Neuronal stem cell (in vitro differentiated cells): ENCODE data around the gene HOXB7.
A peak's percentile ranks its signal among the peaks of the same experiment; 100 is the strongest.

Source experiments
- DNase-seq: peaks from one replicate; pipeline ENCODE4 v3.0.0-alpha.2; 2013; ENCODE audit warnings: low spot score
- H2AFZ ChIP-seq: one replicate; pipeline ENCODE4 v1.6.1; 2013; ENCODE audit warnings: mild to moderate bottlenecking, low read length, inconsistent platforms
- H2AK5ac ChIP-seq: 2 replicates; pipeline ENCODE4 v1.6.1; 2013; ENCODE audit warnings: low read depth, mild to moderate bottlenecking, inconsistent platforms, low read length, moderate library complexity, mixed read lengths
- H2BK120ac ChIP-seq: 2 replicates; pipeline ENCODE4 v1.6.1; 2013; ENCODE audit warnings: low read depth, mild to moderate bottlenecking, inconsistent platforms, low read length, moderate library complexity, mixed read lengths
- H2BK12ac ChIP-seq: one replicate; pipeline ENCODE4 v1.6.1; 2013; ENCODE audit warnings: low read length, inconsistent platforms
- H2BK15ac ChIP-seq: 2 replicates; pipeline ENCODE4 v1.6.1; 2013; ENCODE audit warnings: mild to moderate bottlenecking, low read length, inconsistent platforms, mixed read lengths
- H2BK5ac ChIP-seq: one replicate; pipeline ENCODE4 v1.6.1; 2013; ENCODE audit warnings: inconsistent platforms, mild to moderate bottlenecking, low read length, moderate library complexity
- H3K14ac ChIP-seq: one replicate; pipeline ENCODE4 v1.6.1; 2013; ENCODE audit warnings: low read length, inconsistent platforms
- H3K18ac ChIP-seq: 2 replicates; pipeline ENCODE4 v1.6.1; 2013; ENCODE audit warnings: low read length, inconsistent platforms
- H3K23ac ChIP-seq: 2 replicates; pipeline ENCODE4 v1.6.1; 2013; ENCODE audit warnings: low read depth, mild to moderate bottlenecking, mixed read lengths, low read length, inconsistent platforms; ENCODE audit not compliant: poor library complexity
- H3K27ac ChIP-seq: replicated peaks from 3 replicates; pipeline ENCODE4 v1.5.1; 2013; ENCODE audit warnings: low read length, inconsistent platforms
- H3K27me3 ChIP-seq, 3 experiments: 2 replicates each; pipeline ENCODE4 v1.6.1; 2013; ENCODE audit warnings: low read length in 3 of 3, mild to moderate bottlenecking in 2 of 3, inconsistent platforms in 1 of 3, low read depth in 1 of 3, mixed read lengths in 1 of 3, moderate library complexity in 1 of 3; ENCODE audit not compliant: control insufficient read depth in 3 of 3, insufficient read depth in 3 of 3
- H3K36me3 ChIP-seq, 2 donors: replicated peaks in 1 of 2; 2 replicates each; pipeline ENCODE4 v1.6.1; 2013; ENCODE audit warnings: low read length in 2 of 2; ENCODE audit not compliant: control insufficient read depth in 2 of 2, insufficient read depth in 2 of 2
- H3K4ac ChIP-seq: 2 replicates; pipeline ENCODE4 v1.6.1; 2013; ENCODE audit warnings: inconsistent platforms, mild to moderate bottlenecking, low read length, moderate library complexity
- H3K4me1 ChIP-seq, 2 donors: 1 replicate in 1 of 2; 2 replicates in 1 of 2; pipeline ENCODE4 v1.6.1; 2013; ENCODE audit warnings: low read length in 2 of 2, low read depth in 1 of 2; ENCODE audit not compliant: control insufficient read depth in 2 of 2, insufficient read depth in 1 of 2
- H3K4me2 ChIP-seq: one replicate; pipeline ENCODE4 v1.6.1; 2013; ENCODE audit warnings: mild to moderate bottlenecking, low read length, inconsistent platforms; ENCODE audit not compliant: insufficient read depth, poor library complexity, severe bottlenecking
- H3K4me3 ChIP-seq, 2 donors: 2 replicates each; pipeline ENCODE4 v1.5.1; 2013; ENCODE audit warnings: low read length in 2 of 2, mild to moderate bottlenecking in 2 of 2, inconsistent platforms in 1 of 2, moderate library complexity in 1 of 2
- H3K79me1 ChIP-seq: one replicate; pipeline ENCODE4 v1.6.1; 2013; ENCODE audit warnings: low read depth, mild to moderate bottlenecking, inconsistent platforms, low read length, moderate library complexity
- H3K9ac ChIP-seq: one replicate; pipeline ENCODE4 v1.6.1; 2013; ENCODE audit warnings: mild to moderate bottlenecking, low read depth, low read length, inconsistent platforms; ENCODE audit not compliant: poor library complexity
- H3K9me3 ChIP-seq, 2 donors: replicated peaks in 1 of 2; 2 replicates each; pipeline versions ENCODE3 to v1.6.1; 2013; ENCODE audit warnings: low read length in 2 of 2, mild to moderate bottlenecking in 2 of 2, inconsistent platforms in 1 of 2, low read depth in 1 of 2, mixed read lengths in 1 of 2, moderate library complexity in 1 of 2; ENCODE audit not compliant: control insufficient read depth in 2 of 2, insufficient read depth in 1 of 2
- H4K8ac ChIP-seq: one replicate; pipeline ENCODE4 v1.6.1; 2013; ENCODE audit warnings: low read depth, mild to moderate bottlenecking, inconsistent platforms, low read length, moderate library complexity
- H4K91ac ChIP-seq: one replicate; pipeline ENCODE4 v1.6.1; 2013; ENCODE audit warnings: low read length, low read depth, mild to moderate bottlenecking, inconsistent platforms; ENCODE audit not compliant: poor library complexity
- WGBS, 2 donors: extraction: QIAGEN DNeasy Blood & Tissue Kit; methylation state at CpG; one replicate each; pipeline ENCODE4 v1.1.7; 2013; ENCODE audit warnings: missing lambda C conversion rate in 2 of 2, mixed read lengths in 1 of 2; ENCODE audit not compliant: insufficient read length in 2 of 2, insufficient replicate concordance in 1 of 2; ENCODE audit errors: extremely low coverage in 2 of 2; 5-methylcytosine and 5-hydroxymethylcytosine counted together

HOXB7 gene

DNA sequence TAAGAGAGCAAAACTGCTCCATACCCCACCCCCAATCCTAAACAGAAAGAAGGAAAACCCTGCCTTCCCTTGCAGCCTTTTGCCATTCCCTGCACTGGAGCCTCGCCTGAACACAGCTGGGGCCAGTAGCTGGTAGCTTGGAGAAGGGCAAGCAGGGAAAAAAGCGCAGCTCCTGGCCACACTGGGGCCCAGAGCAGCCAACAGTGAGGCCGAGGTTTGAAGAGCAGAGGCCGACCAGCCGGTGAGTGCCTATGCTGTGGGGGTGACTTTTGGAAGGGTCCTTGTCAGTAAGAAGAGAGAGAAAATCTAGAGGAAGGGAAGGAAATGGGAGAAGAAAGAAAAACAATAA is 18.6 kb upstream of the HOXB7 start:
- Histone ChIP-seq H3K4me3 (no peak overlapping the region), H2BK5ac (no peak overlapping the region), H4K91ac (no peak overlapping the region), H3K18ac (no peak overlapping the region), H3K23ac (no peak overlapping the region), H3K14ac (peak overlapping the region; percentile 5), H2AK5ac (no peak overlapping the region), H3K4me1 (peaks cover 0 to 4% of the 10 kb centered on the region in 2 donors), H3K4me2 (no peak overlapping the region), H3K4ac (no peak overlapping the region), H2BK12ac (no peak overlapping the region), H2AFZ (no peak overlapping the region), H3K27me3 (peaks cover 49 to 100% (median 99%) of the 10 kb centered on the region in 3 experiments), H3K36me3 (no peaks in the 10 kb centered on the region), H2BK15ac (no peak overlapping the region), H3K9ac (no peak overlapping the region), H3K27ac (no peak overlapping the region), H2BK120ac (no peak overlapping the region), H3K79me1 (no peaks in the 10 kb centered on the region), H3K9me3 (no peaks in the 10 kb centered on the region), H4K8ac (no peak overlapping the region)
- WGBS, 2 donors: no CpG with 5 or more reads among the region's 5 CpGs
- no peak for DNase-seq

DNA sequence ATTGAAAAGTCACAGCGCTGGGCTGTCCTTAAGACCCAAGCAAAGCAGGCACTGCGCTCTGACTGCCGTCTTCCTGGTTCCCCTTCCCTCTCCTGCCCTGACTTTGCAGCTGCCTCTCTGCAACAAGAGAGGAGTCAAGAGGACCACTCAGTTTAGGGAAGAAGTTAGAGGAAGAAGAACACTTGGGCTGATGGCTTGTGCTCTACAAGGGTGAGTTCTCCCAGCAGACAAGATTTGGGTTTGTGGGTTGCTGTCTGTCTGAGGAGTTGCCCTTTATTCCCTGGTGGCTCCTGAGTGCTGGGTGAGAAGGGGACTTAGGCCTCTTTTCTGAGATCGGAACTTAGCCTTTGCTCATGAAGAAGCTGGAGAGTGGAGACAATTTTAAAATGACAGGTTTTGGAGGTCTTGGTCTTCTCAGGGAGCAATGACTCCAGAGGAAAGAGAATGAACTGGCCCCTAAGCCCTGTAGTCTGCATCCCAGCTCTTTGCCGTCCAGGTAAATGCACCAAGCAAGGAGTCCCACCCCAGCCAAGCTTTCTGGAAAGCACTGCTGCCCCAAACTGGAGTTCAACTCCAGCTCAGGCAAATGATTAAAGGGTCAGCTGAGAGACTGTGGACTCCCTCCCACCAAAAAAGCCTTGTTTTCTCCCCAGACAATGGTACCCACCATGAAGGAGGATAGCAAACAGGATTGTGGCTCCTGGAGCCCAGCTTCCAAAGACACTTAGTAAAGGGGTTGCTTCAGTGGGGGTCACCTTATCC is 18.0 kb upstream of the HOXB7 start:
- Histone ChIP-seq H3K4ac (no peak overlapping the region), H2BK15ac (no peak overlapping the region), H3K18ac (no peak overlapping the region), H4K8ac (no peak overlapping the region), H3K4me1 (peaks cover 0 to 4% of the 10 kb centered on the region in 2 donors), H2AFZ (no peak overlapping the region), H3K4me2 (no peak overlapping the region), H3K4me3 (no peak overlapping the region), H3K79me1 (no peaks in the 10 kb centered on the region), H4K91ac (no peak overlapping the region), H2BK5ac (no peak overlapping the region), H3K27ac (no peak overlapping the region), H3K36me3 (no peaks in the 10 kb centered on the region), H3K9ac (no peak overlapping the region), H3K27me3 (peaks cover 50 to 100% (median 99%) of the 10 kb centered on the region in 3 experiments), H2BK12ac (no peak overlapping the region), H2BK120ac (no peak overlapping the region), H3K23ac (no peak overlapping the region), H3K9me3 (no peaks in the 10 kb centered on the region), H3K14ac (peak overlapping the region; percentile 5), H2AK5ac (no peak overlapping the region)
- DNase-seq: no peak
- WGBS, 2 donors: no CpG with 5 or more reads among the region's 5 CpGs

DNA sequence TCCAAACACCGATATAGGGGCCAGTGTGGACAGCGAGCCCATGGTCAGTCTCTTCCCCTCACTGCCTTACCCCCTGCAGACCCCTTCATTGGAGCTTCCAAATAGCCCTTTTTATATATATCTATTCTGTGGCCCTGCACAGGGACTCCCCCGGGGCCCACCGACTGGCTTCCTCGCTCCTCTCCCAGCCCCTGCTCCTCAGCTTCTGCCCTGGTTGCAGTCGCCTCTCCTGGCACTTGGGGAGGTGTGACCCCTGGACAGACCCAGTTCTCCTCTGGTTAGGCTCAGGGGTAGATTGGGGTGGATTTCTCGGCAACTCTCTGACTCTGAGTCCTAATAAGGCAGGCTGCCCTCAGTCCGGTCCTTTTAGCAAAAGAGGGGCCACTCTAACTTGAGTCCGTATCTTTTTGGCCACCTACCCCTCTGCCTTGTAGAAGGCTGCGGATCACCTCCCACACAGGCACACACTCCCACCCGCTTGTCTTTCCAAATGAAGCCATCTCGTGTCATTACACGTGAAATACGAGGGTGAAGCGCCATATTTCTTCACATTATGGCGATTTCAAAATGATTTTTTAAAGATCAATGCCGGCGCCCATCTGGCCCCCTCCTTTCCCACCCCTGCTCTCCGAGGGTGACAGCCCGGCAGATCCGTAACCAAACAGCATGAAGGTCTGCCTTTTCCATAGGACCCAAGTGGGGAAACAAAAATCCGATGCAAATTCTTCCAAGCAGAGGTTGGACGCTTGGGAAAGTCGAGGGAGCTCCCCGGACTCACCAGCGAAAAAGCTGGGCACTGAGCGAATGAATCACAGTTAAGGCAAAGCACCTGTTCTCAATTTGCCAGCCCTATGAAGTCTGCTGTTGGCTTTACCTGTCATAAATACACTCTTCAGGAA is 17.1 kb upstream of the HOXB7 start:
- H2BK12ac ChIP-seq: no peak overlapping the region
- no peak for DNase-seq
- no peak overlapping the region for H2BK5ac ChIP-seq
- H3K9me3 ChIP-seq: no peaks in the 10 kb centered on the region
- no peak overlapping the region for H3K4ac ChIP-seq
- H4K91ac ChIP-seq: no peak overlapping the region
- no peak overlapping the region for H3K4me3 ChIP-seq
- H3K14ac ChIP-seq: no peak overlapping the region
- H3K9ac ChIP-seq: no peak overlapping the region
- H3K23ac ChIP-seq: no peak overlapping the region
- no peaks in the 10 kb centered on the region for H3K79me1 ChIP-seq
- WGBS, 2 donors: no CpG with 5 or more reads among the region's 27 CpGs
- no peak overlapping the region for H3K4me2 ChIP-seq
- H3K27ac ChIP-seq: no peak overlapping the region
- H3K4me1 ChIP-seq: peaks cover 0 to 4% of the 10 kb centered on the region in 2 donors
- no peak overlapping the region for H2AK5ac ChIP-seq
- no peak overlapping the region for H2AFZ ChIP-seq
- H4K8ac ChIP-seq: no peak overlapping the region
- peaks cover 49 to 100% (median 99%) of the 10 kb centered on the region in 3 experiments for H3K27me3 ChIP-seq
- no peak overlapping the region for H3K18ac ChIP-seq
- no peak overlapping the region for H2BK120ac ChIP-seq
- no peaks in the 10 kb centered on the region for H3K36me3 ChIP-seq
- H2BK15ac ChIP-seq: no peak overlapping the region

DNA sequence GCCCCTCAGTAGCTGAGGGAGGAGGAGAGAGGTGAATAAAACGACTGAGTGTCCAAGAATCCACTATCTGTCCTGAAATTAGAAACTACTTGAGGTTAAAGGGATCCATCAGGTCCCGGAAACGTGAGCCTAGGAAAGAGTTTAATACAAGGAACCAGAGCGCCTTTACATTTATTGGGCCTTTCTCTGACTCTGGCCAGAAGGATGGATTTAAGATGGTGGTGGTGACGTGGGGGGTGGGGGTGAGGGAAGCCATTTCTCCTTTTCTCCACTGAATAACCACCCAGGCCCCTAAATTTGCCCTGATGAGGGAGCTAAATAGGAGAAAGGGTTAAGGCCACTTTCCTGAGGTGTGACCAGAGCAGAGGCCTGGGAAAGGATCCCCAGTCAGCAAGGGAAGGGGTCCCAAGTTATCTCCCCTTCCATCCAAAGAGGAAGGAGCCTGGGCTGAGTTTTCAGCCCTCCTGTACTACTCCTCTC is 16.3 kb upstream of the HOXB7 start:
- Histone ChIP-seq H2BK5ac (no peak overlapping the region), H3K4ac (no peak overlapping the region), H2BK120ac (no peak overlapping the region), H3K36me3 (no peaks in the 10 kb centered on the region), H3K27me3 (peaks cover 48 to 100% (median 99%) of the 10 kb centered on the region in 3 experiments), H4K91ac (no peak overlapping the region), H3K4me3 (no peak overlapping the region), H3K14ac (no peak overlapping the region), H3K4me1 (peaks cover 0 to 4% of the 10 kb centered on the region in 2 donors), H3K27ac (no peak overlapping the region), H3K23ac (no peak overlapping the region), H2AFZ (no peak overlapping the region), H3K9me3 (peaks cover 0 to 2% of the 10 kb centered on the region in 2 donors), H2BK12ac (no peak overlapping the region), H3K9ac (no peak overlapping the region), H2AK5ac (no peak overlapping the region), H3K79me1 (no peaks in the 10 kb centered on the region), H3K4me2 (no peak overlapping the region), H2BK15ac (no peak overlapping the region), H3K18ac (no peak overlapping the region), H4K8ac (no peak overlapping the region)
- no peak for DNase-seq
- WGBS, 2 donors: no CpG with 5 or more reads among the region's 5 CpGs
